EH (cell line): ENCODE data around the gene PLCG2.
"Not testable (repeated sequence)": the region's sequence is repeated elsewhere in the genome, so short reads cannot be mapped to it uniquely, and the experiment has no call there.

Source experiments
- DNase-seq: peaks from one replicate; pipeline ENCODE4 v3.0.0-alpha.2; 2015; ENCODE audit warnings: low read depth

PLCG2 gene

GRCh38 chr16:81912395-81912794 is 133.3 kb downstream of the PLCG2 start:
- no peak for DNase-seq

GRCh38 chr16:81913222-81913621 is 134.1 kb downstream of the PLCG2 start:
- DNase-seq: no peak

DNA sequence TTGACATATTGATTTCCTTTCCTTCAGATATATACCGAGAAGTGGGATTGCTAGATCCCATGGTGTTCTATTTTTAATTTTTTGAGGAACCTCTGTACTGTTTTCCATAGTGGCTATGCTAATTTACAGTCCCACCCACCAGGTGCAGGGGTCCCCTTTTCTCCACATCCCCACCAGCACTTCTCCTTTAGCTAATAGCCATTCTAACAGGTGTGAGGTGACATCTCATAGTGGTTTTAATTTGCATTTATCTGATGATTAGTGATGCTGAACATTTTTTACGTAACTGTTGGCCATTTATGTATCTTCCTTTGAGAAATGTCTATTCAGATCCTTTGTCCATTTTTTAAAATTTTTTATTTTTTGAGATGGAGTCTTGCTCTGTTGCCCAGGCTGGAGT is 138.3 kb downstream of the PLCG2 start:
- DNase-seq: no peak

- no peak for DNase-seq
These were observed 139.8 kb downstream of the PLCG2 start for GRCh38 chr16:81918927-81919326.

DNA sequence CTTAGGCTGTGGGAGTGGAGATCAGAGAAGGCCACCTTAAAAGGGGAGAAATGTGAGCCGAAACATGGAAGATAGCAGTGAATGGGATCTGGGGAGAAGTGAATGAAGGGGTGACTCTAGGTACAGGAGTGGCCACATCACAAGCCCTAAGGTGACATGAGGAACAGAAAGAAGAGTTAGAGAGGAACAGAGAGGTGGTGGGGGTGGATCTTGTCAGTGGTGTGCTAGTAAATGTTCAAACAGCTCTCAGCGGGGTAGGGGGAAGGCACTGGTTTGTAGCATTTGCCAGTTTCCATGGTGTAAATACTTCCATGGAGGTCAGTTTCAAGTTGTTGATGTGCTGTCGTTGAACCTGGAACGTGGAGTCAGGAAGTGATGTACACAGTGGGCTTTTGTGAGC is 141.4 kb downstream of the PLCG2 start:
- no peak for DNase-seq

GRCh38 chr16:81921085-81921814 is 142.2 kb downstream of the PLCG2 start:
- no peak for DNase-seq

GRCh38 chr16:81921843-81922584 is 142.9 kb downstream of the PLCG2 start:
- DNase-seq: no peak

DNA sequence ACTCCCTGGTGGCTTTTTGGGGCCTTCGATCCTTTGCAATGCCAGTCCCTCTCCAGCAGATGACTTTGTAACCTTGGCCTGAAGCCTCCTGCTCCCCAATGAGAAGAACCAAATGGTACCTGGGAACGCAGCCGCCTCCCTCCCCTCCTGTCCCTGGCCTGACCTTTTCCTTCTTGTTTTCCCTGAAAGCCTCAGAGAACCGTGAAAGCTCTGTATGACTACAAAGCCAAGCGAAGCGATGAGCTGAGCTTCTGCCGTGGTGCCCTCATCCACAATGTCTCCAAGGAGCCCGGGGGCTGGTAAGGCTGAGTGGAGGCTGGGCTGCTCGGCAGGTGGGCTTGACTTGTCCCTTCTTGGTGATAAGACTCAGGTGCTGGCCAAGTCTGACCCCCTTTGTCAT is 144.2 kb downstream of the PLCG2 start:
- no peak for DNase-seq

DNA sequence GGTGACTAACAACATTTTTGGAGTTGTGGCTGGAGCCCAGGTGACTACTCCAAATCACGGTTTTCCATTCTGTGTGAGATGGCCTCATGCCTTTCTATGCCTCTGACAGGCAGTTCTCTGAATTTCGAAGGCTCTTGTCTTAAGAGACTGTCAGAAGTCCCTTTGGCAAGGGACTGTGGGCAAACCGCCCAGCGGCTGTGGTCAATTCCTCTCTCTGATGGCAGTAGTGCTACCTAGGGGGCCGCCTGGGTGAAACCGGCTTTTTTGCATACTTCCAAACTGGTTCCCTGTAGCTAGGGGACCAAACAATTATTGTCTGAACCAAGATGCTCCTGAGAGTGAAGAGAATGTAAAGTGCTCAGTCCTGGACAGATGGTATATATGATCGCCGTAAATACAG is 145.9 kb downstream of the PLCG2 start:
- no peak for DNase-seq

DNA sequence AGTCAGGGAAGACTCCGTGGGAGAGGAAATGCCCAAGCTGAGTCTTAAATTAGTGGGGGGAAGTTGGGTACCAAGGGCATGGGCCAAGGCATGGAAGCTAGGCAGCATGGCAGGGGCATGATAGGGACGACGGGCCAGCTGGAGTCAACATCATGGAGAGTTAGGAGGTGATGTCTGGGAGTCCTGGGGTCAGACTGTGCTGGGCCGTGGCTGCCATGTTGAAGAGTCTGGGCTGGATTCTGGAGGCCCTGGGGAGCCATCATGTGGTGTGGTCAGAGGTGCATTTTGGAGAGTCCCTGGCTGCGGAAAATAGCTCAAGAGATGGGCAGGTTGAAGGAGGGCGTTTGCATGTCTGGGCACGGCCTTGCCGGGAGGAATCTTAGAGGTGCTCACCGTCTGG is 146.9 kb downstream of the PLCG2 start:
- no peak for DNase-seq

- DNase-seq: no peak
These were observed 148.6 kb downstream of the PLCG2 start for GRCh38 chr16:81927561-81928185.

GRCh38 chr16:81928271-81928918 is 149.3 kb downstream of the PLCG2 start:
- no peak for DNase-seq

DNA sequence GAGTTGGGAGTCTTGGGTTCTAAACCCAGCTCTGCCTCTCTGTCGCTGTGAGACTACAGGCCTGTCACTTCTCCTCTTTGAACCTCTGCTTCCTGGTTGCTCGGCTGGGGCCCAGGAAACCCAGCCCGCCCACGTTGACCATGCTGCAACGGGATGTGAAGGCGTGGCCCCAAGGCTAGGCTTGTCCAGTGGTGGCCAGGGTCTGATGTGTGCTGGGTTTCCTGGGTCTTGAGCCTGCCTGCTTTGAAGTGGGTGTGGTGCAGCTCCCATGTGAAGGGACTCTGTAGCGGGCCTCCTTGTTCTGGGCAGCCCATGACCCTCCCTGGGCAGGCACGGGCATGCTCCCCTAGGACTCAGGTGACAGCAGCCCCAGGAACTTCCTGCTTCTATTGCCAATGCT is 149.9 kb downstream of the PLCG2 start:
- DNase-seq: no peak

DNA sequence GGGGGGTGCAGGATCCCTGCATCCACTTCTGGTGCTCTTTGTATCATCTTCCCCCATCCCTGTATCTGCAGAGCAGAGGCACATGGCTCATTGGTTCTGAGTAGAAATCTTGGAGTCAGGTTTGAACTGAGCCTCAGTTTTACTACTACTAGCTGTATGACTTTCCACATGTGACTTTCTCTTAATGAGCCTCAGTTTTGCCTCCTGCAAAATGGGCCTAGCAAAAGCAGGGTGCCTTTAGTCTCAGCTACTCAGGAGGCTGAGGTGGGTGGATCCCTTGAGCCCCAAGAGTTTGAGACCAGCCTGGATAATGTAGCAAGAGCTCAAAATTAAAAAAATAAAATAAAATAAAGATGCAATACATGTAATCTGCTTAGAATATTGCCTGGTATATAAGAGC is 150.8 kb downstream of the PLCG2 start:
- DNase-seq: no peak

GRCh38 chr16:81931927-81932326 is 152.8 kb downstream of the PLCG2 start:
- no peak for DNase-seq

DNA sequence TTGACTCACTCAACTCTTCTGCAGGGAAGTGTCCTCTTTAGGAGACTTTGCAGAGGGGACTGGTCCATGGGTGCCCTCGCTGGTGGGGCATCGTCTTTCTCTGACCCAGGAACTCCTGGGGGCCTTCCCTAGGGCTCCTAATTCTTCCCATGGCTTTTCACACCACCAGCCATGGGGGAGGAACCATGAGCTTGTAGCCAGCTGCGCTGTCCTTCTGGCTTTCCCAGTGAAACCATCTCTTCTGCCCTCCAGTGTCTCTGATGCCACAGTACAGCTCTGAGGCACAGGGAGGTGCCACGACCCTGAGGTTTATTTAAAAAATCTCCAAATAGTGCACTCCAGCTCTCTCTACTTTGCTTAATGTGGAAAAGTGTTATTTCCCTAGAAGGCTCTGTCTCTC is 153.6 kb downstream of the PLCG2 start:
- no peak for DNase-seq

GRCh38 chr16:81933361-81933760 is 154.3 kb downstream of the PLCG2 start:
- no peak for DNase-seq

DNA sequence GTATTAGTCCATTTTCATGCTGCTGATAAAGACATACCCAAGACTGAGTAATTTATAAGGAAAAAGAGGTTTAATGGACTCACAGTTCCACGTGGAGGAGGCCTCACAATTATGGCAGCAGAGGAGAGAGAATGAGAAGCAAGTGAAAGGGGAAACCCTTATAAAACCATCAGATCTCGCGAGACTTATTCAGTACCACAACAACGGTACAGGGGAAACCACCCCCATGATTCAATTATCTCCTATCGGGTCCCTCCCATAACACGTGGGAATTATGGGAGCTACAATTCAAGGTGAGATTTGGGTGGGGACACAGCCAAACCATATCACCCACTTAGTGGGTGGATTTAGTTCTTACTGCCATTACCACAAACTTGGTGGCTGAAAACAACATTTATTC is 155.6 kb downstream of the PLCG2 start:
- DNase-seq: not testable (repeated sequence)

DNA sequence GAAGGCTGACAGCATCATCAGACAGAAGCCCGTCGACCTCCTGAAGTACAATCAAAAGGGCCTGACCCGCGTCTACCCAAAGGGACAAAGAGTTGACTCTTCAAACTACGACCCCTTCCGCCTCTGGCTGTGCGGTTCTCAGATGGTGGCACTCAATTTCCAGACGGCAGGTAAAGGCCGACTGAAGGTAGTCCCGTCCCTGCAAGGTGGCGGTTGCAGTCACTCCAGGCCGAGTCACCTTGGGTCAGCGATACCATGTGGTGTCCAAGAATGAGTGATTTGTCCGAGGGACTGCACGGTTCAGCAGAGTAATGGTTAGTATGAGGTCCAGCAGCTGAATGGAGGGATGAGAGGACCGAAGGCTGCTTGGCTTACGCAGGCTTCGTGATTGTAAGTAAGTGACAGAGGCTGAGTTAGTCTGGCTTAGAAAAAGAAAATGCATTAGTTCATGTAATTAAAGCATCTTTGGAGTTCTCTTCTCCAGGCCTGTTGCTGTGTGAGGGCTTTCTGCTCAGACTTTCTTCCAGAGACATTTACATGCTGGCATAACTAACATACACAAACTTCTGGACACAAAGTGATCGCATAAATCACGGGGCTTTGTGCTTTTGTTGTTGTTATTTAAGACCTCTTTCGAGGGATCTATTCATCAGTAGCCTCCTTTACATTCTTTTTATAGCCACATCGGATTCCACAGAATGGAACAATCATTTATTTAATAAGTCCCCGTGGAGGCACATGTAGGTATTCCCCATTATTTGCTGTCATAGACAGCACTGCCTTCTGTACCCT is 157.3 kb downstream of the PLCG2 start:
- no peak for DNase-seq

DNA sequence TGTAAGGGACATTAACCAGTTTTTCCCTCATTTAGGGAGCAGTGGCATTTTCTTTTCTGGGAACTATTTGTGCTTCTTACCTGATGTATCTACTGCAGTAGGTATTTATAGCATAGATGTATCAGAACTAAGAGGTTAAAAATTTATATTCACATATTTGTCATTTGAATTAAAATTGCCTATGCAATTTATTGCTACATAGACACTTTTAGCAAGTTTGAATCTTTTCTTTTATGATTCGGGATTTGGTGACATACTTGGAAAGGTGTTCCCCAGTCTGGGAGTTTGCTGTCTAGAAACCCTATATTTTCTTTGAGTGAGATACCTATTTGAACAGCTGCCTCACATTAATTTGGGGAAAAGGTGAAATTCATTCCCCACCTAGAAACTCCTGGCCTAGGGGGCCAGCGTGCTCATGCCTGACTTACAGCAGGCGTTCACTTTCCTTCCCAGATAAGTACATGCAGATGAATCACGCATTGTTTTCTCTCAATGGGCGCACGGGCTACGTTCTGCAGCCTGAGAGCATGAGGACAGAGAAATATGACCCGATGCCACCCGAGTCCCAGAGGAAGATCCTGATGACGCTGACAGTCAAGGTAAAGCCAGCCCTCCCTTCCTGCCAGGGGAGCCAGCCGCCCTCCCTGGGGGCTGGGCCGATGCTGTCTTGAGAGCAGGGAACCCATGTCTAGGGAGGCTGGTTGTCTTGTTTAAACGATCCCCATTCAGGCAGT is 158.4 kb downstream of the PLCG2 start:
- peak; percentile 28 for DNase-seq
